ENCODE results near the gene FAM186B.

Gene FAM186B

GRCh38 chr12:49538510-49539403 is 66.7 kb downstream of the FAM186B start, which contains the start of gene KCNH3:
Gene KCNH3, plus strand, starts transcription at chr12:49539030. Its CDS starts 387 bp downstream, at chr12:49539417.
- Histone ChIP-seq H3K4me3 (ENCODE audit: low read depth in 1 of 2, low read length in 2 of 2) (peak within 1 kb of the TSS; percentile 59 to 63), H3K4me1 (ENCODE audit: control insufficient read depth in 1 of 2, insufficient read depth in 2 of 2, low read length in 2 of 2) (peaks cover 10 to 16% of the 10 kb centered on the region in 2 donors), H3K27me3 (ENCODE audit: control insufficient read depth in 1 of 2, insufficient read depth in 2 of 2, low read length in 2 of 2) (peaks cover 29 to 40% of the 10 kb centered on the region in 2 donors), H3K9ac (ENCODE audit: low read depth in 1 of 2, low read length in 2 of 2) (no peak within 1 kb of the TSS), H3K36me3 (ENCODE audit: control insufficient read depth in 1 of 2, insufficient read depth in 2 of 2, low read length in 2 of 2) (no peaks in the 10 kb centered on the region), H3K9me3 (ENCODE audit: control insufficient read depth in 1 of 2, low read length in 2 of 2) (no peaks in the 10 kb centered on the region), H3K27ac (ENCODE audit: low read depth, low read length) (no peak within 1 kb of the TSS)

GRCh38 chr12:49537752-49538509 is 67.5 kb downstream of the FAM186B start:
- Histone ChIP-seq H3K9me3 (ENCODE audit: control insufficient read depth in 1 of 2, low read length in 2 of 2) (no peaks in the 10 kb centered on the region), H3K27me3 (ENCODE audit: control insufficient read depth in 1 of 2, insufficient read depth in 2 of 2, low read length in 2 of 2) (peaks cover 29 to 40% of the 10 kb centered on the region in 2 donors), H3K36me3 (ENCODE audit: control insufficient read depth in 1 of 2, insufficient read depth in 2 of 2, low read length in 2 of 2) (no peaks in the 10 kb centered on the region), H3K4me3 (ENCODE audit: low read depth in 1 of 2, low read length in 2 of 2) (peak overlapping the region; percentile 59 to 63), H3K4me1 (ENCODE audit: control insufficient read depth in 1 of 2, insufficient read depth in 2 of 2, low read length in 2 of 2) (peaks cover 9 to 10% of the 10 kb centered on the region in 2 donors), H3K27ac (ENCODE audit: low read depth, low read length) (no peak overlapping the region), H3K9ac (ENCODE audit: low read depth in 1 of 2, low read length in 2 of 2) (no peak overlapping the region)
